ENCODE measurements around the gene FYCO1. TPM values are rescaled to one million over a fixed set of nuclear protein-coding genes. Genes with fewer than 3 reads are reported as not detected.

Gene FYCO1
- total RNA-seq, 1 experiment from 2014 or later: 19.7 TPM

- ChIA-PET CTCF (no interaction called here), POLR2A (ENCODE audit: unreplicated experiment) (interaction anchor here (0.6 kb wide), 1 partner anchor 75 kb away, joined by 4 read pairs; no protein-coding TSS in a partner anchor)
- BruUV-seq (replicated peaks): no TSS peak
- H3K79me2 ChIP-seq (ENCODE audit: low read depth): no peaks in the 10 kb centered on the region
- no peaks in the 10 kb centered on the region for H4K20me1 ChIP-seq (ENCODE audit: insufficient read depth)
- no peaks in the 10 kb centered on the region for H3K9me3 ChIP-seq (ENCODE audit: insufficient read depth, low read depth)
- peaks cover 10% of the 10 kb centered on the region; the same call in 1 of the 2 replicates for H3K36me3 ChIP-seq (ENCODE audit: low read depth)
- H3K9me2 ChIP-seq (ENCODE audit: insufficient read depth): no peaks in the 10 kb centered on the region
- no peak overlapping the region for H3K4me3 ChIP-seq
- no peak for TF ChIP-seq EZH2 (IDR thresholded peaks at IDR 0.05; ENCODE audit: low read depth)
- no peak for TF ChIP-seq CTCF (conservative IDR thresholded peaks at IDR 0.05)
- no peak for DNase-seq
- no peaks in the 10 kb centered on the region for H3K4me1 ChIP-seq (replicated peaks; ENCODE audit: insufficient read depth)
- no peak overlapping the region for H2AFZ ChIP-seq
- H3K27ac ChIP-seq: no peak overlapping the region
- intact Hi-C loops (cut with micrococcal nuclease; ENCODE audit: unreplicated experiment): no loop called here
- H3F3A ChIP-seq (ENCODE audit: insufficient read depth, low read depth): no peaks in the 10 kb centered on the region
- no peak overlapping the region for H3K4me2 ChIP-seq
- H3K27me3 ChIP-seq (ENCODE audit: insufficient read depth, low read depth): no peaks in the 10 kb centered on the region
Measured at GRCh38 chr3:45949432-45949831, 46.2 kb downstream of the FYCO1 start.

GRCh38 chr3:45948881-45949280 is 46.7 kb downstream of the FYCO1 start:
- H3F3A ChIP-seq (ENCODE audit: insufficient read depth, low read depth): no peaks in the 10 kb centered on the region
- no peaks in the 10 kb centered on the region for H3K27me3 ChIP-seq (ENCODE audit: insufficient read depth, low read depth)
- no peaks in the 10 kb centered on the region for H3K4me1 ChIP-seq (replicated peaks; ENCODE audit: insufficient read depth)
- H3K4me2 ChIP-seq: no peak overlapping the region
- no peaks in the 10 kb centered on the region for H3K79me2 ChIP-seq (ENCODE audit: low read depth)
- CTCF ChIA-PET: no interaction called here
- H3K36me3 ChIP-seq (ENCODE audit: low read depth): peaks cover 9% of the 10 kb centered on the region; the same call in 1 of the 2 replicates
- no peaks in the 10 kb centered on the region for H3K9me3 ChIP-seq (ENCODE audit: insufficient read depth, low read depth)
- no peak for TF ChIP-seq EZH2 (IDR thresholded peaks at IDR 0.05; ENCODE audit: low read depth)
- TF ChIP-seq CTCF (conservative IDR thresholded peaks at IDR 0.05): no peak
- no peak for DNase-seq
- no peak overlapping the region for H3K27ac ChIP-seq
- H3K4me3 ChIP-seq: no peak overlapping the region
- intact Hi-C loops (cut with micrococcal nuclease; ENCODE audit: unreplicated experiment): no loop called here
- POLR2A ChIA-PET (ENCODE audit: unreplicated experiment): interaction anchor here (0.6 kb wide), 1 partner anchor 74 kb away, joined by 4 read pairs; no protein-coding TSS in a partner anchor
- H2AFZ ChIP-seq: no peak overlapping the region
- no TSS peak for BruUV-seq (replicated peaks)
- H4K20me1 ChIP-seq (ENCODE audit: insufficient read depth): no peaks in the 10 kb centered on the region
- no peaks in the 10 kb centered on the region for H3K9me2 ChIP-seq (ENCODE audit: insufficient read depth)

GRCh38 chr3:45948311-45948781 is 47.3 kb downstream of the FYCO1 start:
- Histone ChIP-seq H3K36me3 (ENCODE audit: low read depth) (peaks cover 9% of the 10 kb centered on the region; the same call in 1 of the 2 replicates), H3K79me2 (ENCODE audit: low read depth) (no peaks in the 10 kb centered on the region), H2AFZ (no peak overlapping the region), H3K9me3 (ENCODE audit: insufficient read depth, low read depth) (no peaks in the 10 kb centered on the region), H3K4me1 (replicated peaks; ENCODE audit: insufficient read depth) (no peaks in the 10 kb centered on the region), H3K27me3 (ENCODE audit: insufficient read depth, low read depth) (no peaks in the 10 kb centered on the region), H3K27ac (no peak overlapping the region), H3K4me3 (no peak overlapping the region), H3K9me2 (ENCODE audit: insufficient read depth) (no peaks in the 10 kb centered on the region), H4K20me1 (ENCODE audit: insufficient read depth) (no peaks in the 10 kb centered on the region), H3F3A (ENCODE audit: insufficient read depth, low read depth) (no peaks in the 10 kb centered on the region), H3K4me2 (no peak overlapping the region)
- CTCF ChIA-PET: no interaction called here
- intact Hi-C loops (cut with micrococcal nuclease; ENCODE audit: unreplicated experiment): no loop called here
- no TSS peak for BruUV-seq (replicated peaks)
- POLR2A ChIA-PET (ENCODE audit: unreplicated experiment): no interaction called here
- TF ChIP-seq CTCF (conservative IDR thresholded peaks at IDR 0.05): no peak
- no peak for TF ChIP-seq EZH2 (IDR thresholded peaks at IDR 0.05; ENCODE audit: low read depth)
- DNase-seq: no peak
